GM18870 (cell line): ENCODE results near the gene FBXL4.

Source experiments
- ATAC-seq: cut with Tn5 transposase; IDR thresholded peaks from one replicate; pipeline ENCODE4 v1.9.1; 2021; ENCODE audit warnings: moderate library complexity; ENCODE audit not compliant: unreplicated experiment

The FBXL4 gene

DNA sequence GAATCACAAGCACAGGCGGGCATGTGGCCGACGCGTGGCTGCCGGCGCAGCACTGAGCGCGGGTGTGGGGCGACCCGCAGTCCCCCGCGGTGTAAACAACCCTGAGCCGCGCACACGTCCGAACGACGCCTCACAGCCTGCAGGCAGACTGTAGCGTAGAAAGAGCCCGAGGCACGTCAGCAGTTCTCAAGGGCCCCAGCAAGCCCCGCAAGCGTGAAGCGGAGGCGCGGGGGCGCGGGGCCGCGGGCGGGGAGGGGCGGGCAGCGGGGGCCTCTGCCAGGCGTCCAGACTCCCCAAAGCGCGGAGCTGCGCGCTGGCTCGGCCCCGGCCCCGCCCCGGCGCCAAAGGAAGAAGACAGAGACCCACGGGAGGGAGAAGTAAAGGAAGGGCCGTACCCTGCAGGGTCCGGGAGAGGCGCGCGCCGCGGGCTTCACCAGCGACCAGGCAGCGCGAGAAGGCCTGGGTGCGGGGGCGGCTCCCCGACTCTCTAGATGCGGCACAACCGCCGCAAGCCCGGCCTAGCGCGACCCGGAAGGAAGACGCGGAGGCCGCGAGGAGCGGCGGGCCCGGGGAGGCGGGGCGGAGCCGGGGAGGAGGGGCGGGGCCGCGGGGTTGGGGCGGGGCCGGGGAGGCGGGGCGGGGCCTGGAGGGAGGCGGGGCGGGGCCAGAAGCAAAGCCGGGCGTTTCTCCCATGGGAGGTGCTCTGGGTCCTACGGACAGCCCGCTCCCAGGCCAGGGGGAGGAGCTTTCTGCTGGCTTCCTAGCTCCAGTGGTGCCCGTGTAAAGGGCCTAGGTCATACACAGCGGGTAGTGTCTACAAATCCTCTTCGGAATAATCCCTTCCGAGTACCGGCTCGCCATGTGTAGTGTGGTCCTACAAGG is at the start of gene FBXL4:
Gene FBXL4 (minus strand): TSS at position 536 of the 882 bp plus-strand sequence. CDS start 20,958 bp downstream, outside the sequence.
- peak; percentile 65 for ATAC-seq

DNA sequence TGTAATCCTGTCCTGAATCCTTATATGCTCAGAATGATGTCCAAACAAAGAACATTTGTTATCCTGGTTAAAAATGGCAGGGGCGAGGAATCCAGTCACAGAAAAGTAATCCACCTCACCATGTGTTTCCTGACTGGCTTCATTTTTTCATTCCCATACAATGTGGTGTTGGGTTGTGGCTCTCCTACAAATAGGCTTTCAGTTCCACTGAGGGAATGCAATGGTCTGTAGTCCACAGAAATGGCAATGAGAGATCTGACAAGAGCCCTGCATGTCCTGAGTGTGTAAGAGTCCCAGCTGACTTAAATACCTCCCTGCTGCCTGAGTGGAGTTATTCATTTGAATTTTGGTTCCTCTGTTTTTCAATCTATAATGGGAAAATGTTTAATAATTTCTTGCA is 47.4 kb upstream of the FBXL4 start:
- no peak for ATAC-seq

DNA sequence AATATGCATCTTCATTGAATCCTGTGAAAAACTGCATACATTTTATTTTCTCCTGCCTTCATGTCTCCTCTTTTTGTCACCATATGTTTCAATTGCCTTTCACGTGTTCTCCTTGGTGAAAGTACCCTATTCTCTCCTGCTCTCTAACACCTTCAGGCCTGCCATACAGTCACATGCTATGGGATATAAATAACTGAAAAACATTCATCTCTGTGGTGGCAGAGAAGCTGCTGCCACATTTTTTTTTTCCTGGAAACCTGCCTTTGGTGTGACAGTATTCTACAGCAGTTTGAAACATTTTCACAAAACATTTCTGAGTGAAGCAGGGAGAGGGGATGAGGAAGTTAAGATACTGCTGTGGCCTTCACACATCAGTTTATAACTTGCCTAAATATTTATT is 44.8 kb upstream of the FBXL4 start:
- ATAC-seq: no peak

DNA sequence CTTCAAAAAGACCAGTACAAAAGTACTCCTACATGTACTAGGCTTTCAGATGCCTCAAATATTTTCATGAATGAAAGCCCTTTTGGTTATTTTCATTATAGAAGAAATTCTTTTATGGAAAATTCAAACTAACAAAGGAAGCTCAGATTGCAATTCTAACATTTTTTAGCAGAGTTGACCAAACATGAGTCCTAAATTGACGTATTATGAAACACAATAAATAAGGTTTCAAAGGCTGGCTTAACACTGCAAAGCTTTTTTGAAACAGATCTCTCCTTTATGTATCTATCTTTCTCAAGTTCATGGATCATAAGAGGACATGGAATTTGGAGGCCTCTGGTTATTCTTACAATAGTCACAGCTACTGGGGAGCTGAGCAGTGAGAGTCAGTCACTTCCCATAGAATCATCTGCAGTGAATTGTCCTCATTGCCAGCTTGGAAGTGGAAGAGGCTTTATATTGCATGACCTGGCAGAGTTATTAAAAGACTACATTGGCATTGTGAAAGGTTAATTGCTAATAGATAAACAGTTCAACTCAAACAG is 38.4 kb upstream of the FBXL4 start:
- ATAC-seq: no peak

DNA sequence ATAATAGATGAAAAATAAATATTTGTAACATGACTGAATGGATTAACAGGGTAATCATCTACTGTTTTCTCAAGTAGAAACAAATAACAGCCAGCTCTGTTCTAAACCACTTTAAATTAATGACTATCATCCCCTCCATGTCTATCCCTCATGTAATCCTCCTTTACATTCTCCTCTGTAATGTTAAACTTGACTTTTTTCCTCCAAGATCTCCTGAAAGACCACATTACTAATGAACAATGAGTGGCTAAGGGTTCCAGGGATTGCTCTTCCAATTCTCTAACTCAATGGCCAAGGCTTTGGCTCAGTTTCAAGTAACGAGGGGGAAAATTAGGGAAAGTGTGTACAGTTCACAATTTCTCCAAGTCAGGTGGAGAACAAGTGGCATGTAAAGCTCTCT is 37.6 kb upstream of the FBXL4 start:
- ATAC-seq: no peak

DNA sequence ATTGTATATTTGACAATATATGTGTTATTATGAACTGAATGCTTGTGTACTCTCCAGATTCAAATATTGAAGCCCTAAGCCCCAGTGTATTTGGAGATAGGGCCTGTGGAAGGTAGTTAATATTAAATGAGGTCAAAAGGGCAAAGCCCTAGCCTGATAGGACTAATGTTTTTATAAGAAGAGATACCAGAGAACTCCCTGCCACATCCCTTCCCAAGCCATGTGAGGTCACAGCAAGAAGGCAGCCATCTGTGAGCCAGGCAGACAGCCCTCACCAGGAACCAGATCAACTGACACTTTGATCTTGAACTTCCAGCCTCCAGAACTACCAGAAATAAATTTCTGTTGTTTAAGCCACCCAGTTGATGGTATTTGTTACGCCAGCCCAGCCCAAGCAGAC is 36.4 kb upstream of the FBXL4 start:
- no peak for ATAC-seq

DNA sequence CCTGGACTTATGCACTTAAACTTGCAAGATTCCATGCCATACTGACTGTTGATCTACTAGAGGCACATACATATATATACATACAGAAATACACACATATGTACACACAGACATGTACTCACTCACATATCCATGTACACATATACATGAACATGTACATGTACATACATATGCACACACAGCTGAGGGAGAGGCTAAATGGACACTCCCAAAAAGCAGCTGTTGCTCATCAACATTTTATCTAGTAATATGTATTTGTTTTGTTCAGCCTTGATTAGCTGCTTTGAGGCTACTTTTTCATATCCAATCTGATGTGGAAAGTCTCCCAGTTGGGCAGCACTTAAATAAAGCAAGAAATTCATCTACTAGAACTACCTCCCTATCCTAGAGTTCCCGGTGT is 33.7 kb upstream of the FBXL4 start:
- ATAC-seq: no peak

DNA sequence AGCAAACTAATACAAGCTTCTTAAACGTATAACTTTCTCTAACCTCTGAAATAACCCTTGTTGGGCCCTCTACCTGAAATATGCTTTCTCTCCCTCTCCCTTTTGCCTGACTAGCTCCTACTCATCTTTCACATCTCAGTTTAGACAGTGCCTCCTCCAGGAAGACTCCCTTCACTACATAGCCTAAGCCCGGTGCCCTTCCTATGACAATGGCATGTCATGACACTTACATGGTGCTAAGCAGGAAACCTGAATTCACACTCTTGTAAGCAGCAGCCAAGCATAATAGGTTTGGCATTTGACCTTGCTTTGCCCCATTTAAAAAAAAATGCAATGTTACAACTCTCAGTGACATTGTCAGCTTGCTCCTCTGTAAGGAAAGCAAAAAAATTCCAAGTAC is 33.1 kb upstream of the FBXL4 start:
- ATAC-seq: no peak

DNA sequence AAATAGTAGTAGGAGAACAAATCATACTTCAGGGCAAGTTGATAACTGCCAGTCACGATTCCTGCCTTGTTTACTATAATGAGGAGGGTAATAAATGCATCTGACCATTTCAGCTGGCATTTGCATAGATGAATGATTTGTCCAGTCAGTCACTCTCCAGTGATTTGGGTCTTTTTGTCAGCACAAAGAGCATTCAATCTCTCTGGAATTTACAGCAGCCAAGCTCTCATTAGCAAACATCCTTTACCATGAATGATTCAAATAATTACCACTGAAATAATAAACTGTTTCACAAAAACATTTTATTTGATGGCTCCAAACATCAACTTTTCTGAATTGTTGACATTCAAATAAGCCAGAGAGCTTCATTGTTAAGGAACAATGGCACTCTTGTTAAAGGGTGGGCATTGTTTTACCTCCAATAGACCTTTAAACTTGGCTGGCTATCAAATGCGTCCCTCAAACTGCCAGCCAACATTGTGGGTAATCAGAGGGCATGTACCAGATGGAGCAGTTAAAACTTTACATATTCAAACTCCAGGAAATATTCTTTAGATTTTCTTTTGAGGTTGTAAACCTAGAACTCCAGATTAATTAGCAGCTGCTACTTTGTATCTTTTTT is 30.0 kb upstream of the FBXL4 start:
- no peak for ATAC-seq

DNA sequence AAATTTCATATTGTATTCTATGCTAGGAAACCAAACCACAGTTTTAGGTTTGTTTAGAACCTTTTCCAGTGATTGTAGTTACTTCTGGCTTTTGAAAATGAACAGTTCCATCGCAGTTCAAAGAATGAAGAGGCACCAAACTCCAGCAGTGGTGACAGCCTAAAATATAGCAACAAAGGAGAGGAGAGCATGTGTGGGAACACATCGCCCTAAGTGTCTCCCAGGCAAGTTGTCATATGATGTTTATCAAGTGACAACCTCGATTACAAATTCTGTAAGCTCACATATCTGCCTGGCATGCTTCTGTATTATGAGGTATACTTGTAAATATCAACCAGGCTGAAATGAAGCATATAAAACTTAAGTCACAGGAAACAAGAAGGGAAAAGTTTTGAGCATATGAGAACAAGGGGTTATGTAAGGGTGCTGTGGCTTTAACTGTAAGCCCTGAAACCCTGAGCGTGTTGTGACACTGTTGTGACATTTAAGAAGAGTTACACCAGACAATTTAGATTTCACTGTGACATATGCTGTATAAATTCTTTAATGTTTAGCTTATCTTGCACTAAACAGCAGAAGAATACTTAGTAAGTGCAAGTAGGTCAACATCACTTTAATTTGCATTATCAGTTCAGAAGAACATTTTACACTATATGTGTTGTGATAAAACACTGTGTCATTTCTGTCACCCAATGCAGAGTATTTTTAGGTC is 29.1 kb upstream of the FBXL4 start:
- ATAC-seq: no peak

DNA sequence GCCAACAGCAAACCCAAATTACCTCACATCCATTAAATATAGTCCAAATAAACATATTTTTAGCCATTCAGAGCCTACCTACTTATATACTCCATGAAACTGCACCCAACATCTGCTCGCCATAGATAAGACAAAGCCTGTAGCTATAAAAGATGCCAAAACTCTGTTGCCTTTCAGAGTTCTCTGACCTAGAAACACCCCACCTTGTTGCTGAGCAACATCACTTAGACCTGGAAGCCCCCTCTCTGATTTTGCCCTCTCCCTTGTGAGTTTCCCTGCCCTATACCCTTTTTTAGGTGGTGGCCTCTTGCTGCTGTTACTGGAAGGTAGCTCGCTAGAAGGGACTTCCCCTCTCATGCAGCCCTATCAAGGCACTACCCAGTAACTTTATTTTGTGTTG is 27.7 kb upstream of the FBXL4 start:
- ATAC-seq: no peak

DNA sequence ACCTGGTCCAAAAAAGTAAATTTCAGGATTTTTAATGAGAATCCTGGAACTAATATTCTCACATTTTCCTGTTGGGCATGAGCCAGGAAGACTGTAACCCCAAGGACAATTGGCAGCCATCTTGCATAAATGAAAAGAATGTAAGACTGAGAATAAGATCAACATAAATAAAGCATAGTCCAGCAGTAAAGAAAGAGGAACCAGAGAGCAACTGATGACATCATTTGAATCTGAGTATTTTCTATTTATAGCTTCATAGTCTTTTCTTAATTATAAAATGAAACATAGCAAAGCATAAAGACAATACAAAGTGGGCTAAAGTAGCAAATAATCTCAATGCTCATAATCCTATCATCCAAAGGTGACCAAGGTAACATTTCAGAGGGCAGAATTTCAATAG is 26.6 kb upstream of the FBXL4 start:
- ATAC-seq: no peak

DNA sequence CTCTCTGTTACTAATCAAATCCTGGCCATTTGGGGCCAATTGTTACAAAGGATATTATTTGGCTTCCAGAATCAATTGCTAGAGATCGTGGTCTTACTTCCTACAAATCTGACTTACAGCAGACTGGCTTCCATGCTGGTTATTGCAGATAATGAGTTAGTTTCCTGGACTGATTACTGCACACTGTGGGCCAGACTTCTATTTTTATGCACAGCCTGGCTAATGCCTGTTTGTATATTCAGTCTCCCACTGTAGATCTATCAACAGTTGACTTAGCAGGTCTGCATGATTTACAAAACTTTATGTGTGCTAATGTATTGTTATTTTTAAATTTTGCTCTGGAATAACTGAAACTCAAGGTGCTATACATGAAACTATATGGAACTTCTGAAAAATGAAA is 25.8 kb upstream of the FBXL4 start:
- ATAC-seq: no peak

DNA sequence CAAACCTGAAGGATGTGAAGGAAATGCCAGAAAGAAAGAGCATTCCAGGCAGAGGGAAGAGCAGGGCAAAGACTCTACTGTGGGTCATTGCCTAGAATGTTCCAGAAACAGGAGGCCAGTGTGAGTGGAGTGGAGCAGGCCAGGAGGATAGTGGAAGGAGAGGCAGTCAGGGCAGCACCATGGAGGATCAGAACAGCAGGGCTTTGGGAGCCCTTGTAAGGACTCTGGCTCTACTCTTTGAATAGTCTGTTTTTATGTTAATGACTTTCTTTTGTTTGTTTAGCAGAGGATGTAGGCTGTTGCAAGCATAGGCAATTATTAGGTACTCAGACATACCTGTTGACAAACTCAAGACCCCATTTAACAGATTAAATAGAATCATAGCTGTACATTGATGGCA is 23.6 kb upstream of the FBXL4 start:
- no peak for ATAC-seq

DNA sequence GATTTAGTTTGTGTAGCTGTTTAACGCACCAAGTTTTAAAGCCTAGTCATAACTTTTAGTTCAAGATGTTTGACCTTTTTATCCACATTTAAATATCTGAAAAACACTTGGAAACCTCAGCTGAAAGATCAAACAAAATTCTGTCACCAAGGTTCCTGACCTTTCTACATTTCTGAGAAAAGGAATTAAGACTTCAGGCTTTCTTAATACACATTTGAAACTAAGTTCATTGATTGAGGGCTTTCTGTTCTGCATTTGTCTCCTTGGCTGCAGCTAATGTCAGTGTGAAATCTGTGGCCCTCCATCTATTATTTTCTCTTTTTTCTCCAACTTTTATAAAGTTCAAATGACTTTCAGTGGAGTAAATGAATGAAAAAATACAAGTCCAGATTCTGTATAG is 22.7 kb upstream of the FBXL4 start:
- no peak for ATAC-seq

DNA sequence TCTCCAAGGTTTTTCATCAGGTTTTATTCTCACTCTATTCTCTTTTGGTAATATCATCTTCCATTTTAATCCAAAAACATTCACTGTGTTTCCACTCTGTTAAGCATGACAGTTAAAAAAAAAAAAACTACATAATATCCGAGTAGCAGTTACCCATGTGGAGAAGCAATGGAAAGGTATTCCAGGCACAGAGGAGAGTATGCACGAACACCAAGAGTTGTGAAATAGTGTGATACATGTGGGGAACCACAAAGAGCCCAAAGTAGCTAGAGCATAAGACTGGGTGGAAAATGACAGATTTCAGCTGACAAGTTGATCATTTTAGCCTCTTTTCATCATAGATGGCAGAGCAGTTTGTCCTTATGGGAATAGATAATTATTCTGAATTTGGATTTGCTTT is 19.9 kb upstream of the FBXL4 start:
- ATAC-seq: no peak

DNA sequence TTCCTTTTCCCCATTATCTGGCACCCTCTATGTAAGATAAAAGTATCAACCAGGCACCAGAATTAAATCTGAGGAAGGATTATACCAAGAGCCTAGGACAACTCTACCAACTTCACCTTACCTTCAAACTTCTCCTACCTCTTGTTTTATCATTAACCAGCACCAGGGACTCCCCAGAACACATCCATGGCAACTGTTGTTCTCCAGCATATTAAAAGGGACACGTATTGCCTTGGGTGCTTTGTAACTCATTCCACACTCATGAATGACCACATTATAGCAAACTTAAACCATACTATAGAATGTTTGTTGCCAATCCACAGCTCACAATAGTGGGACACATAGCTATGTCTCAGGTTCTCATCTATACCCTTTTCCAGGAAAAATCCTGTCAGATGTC is 11.9 kb upstream of the FBXL4 start:
- no peak for ATAC-seq

DNA sequence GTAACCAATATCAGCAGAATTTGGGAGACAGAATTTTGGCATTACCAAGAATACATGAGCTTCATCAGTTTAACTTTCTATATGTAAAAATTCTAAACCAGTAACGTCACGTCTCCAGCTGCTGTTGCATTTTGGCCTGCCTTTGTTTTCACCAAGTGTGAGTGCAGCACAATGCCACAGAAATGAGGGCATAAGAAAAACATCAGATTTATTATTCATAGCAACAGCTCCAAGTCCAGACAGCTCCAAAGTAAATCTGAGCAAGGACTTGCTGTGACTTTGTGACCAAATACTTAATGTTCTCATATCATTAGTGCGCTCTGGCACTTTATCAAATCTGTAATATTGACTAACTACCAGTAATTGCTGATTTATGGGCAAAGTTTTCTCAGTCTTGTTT is 11.0 kb upstream of the FBXL4 start:
- ATAC-seq: no peak

DNA sequence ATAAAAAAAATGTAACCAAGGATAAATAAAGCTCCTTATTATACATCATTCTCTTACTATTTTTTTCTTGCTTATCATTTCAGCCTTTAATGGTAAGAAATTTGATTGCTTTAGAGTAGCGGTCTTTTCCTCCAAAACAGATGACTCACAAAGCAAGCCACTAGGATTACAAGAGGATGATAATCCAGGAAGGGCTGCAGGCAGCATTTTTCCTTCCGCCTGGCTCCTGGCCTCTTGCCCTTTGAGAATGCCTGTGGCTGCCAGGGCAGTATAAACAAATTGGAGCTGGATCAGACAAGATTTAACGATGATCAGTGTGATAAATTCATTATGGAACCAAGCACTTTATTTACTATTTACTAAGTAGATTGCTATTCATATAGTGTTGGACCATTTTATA is 9.7 kb upstream of the FBXL4 start:
- no peak for ATAC-seq

DNA sequence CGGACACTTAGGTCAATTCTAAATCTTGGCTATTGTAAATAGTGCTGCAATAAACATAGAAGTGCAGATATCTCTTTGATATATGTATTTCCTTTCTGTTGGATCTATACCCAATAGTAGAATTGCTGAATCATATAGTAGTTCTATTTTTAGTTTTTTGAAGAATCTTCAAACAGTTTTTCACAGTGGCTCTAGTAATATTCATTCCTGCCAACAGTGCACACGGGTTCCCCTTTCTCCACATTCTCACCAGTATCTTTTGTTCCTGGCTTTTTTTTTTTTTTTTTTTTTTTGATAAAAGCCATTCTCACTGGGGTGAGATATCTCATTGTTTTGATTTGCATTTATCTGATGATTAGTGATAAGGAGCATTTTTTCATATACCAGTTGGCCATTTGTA is 1.8 kb upstream of the FBXL4 start:
- ATAC-seq: no peak

DNA sequence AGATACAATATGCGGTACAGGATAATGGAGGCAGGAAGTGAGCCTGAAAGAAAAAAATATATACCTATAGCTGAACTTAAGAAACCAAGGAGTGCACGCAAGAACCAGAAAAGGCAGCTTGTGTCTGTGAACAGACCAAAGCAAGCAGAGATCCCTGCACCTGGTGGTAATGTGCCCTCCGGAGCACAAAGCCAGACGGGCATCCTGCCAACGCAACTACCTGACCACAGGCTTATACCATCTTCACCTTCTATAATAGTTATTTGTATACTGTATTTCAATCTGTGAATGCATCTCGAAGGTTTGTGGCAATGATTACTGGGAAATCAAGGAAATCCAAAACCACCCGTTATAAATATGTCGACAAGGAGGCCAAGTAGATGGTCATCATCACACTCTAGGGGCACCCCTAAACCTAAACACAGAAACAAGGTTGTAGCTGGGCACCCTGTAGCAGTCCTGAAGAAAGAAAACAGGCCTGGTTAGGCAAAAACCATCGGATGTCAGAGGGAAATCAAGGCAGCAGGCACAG is 801 bp downstream of the FBXL4 start:
- peak; percentile 31 for ATAC-seq
